ENCODE data around the gene CGB5.

GRCh38 chr19:49020342-49020741, 23.3 kb upstream of the CGB5 start:
- TF ChIP-seq CTCF (IDR thresholded peaks at IDR 0.05) (no peak), POLR2A (IDR thresholded peaks at IDR 0.05) (no peak)
